Adipose tissue (tissue), 3 donors: ENCODE results near the gene PRUNE1. TPM values are rescaled to one million over a fixed set of nuclear protein-coding genes. Genes with fewer than 3 reads are reported as not detected.

Source experiments
- H3K27ac ChIP-seq: one replicate; pipeline ENCODE4 v1.5.1; 2013; ENCODE audit warnings: low read depth, low read length
- WGBS, 3 donors: extraction: QIAGEN DNeasy Blood & Tissue Kit; methylation state at CpG; one replicate each; pipeline ENCODE4 v1.1.7; 2013; 5-methylcytosine and 5-hydroxymethylcytosine counted together
- polyA plus RNA-seq, 3 donors: library from polyadenylated mRNA; stranded (reverse); fragments of 200-250 nt; gene quantifications; one replicate each; pipeline ENCODE4 v1.2.3, GENCODE V29; 2013
- donor health status: healthy with polysubstance abuse.
- donor health status: Bipolar disorder and iron deficiency.
- donor health status: healthy.

Gene PRUNE1
- polyA plus RNA-seq, 3 donors = 8.6 to 14.2 (median 9.9) TPM

DNA sequence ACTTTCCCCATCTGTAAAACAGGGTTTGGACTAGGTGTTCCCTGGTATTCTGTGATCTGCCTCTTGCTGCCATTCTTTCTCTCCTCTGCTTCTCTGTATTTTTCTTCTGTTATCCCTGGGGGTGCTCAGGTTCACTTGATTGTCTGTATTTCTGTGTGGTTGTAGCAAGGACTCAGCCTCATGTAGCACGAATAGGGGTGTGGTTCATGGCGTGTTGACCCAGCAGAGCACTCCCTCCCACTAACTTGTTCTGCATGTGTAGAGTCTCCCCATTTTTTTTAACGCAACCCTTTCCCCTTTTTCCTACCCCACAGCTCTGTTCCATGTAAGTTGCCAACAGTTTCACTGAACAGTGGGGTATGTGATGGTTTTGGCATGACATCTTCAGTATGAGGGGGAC lies 26.9 kb downstream of the PRUNE1 start:
- 84 to 92% (median 87%) methylated on average over 3 of the region's 3 CpGs for WGBS, 3 donors
- no peak overlapping the region for H3K27ac ChIP-seq

- H3K27ac ChIP-seq = no peak within 1 kb of the TSS
- WGBS, 3 donors = 45 to 68% (median 57%) methylated on average over 2 of the region's 2 CpGs
Observed at GRCh38 chr1:151036356-151036755, 28.1 kb downstream of the PRUNE1 start, which contains the start of gene BNIPL. Gene BNIPL, plus strand, starts transcription at chr1:151036586. Its CDS starts 140 bp downstream, at chr1:151036726.

DNA sequence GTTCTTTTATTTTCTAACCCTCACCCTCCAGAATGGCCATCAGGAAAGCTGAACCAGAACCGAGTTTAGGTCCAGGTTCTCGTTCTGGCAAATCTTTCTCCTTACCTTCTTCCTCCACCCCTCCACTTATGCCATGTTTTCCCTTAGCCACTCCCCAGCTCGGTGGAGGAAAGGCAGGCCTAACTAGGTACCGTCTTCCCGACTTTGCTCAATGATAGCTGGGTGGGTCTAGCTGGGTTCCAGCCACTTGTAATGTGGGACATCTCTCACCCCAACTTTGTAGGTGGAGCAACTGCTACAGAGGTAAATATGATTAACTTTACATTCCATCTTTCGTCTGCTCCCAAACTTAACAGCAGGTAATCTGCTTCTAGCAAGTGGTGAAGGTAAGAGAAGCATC lies 28.8 kb downstream of the PRUNE1 start:
- 82 to 89% (median 88%) methylated on average over 6 of the region's 6 CpGs for WGBS, 3 donors
- H3K27ac ChIP-seq = no peak overlapping the region

- no peak overlapping the region for H3K27ac ChIP-seq
- WGBS, 3 donors = 85 to 91% (median 89%) methylated on average over 3 of the region's 3 CpGs
Observed at GRCh38 chr1:151039521-151039920, 31.3 kb downstream of the PRUNE1 start.

- WGBS, 3 donors = 89 to 96% (median 92%) methylated on average over 1 of the region's 1 CpG
- H3K27ac ChIP-seq = no peak overlapping the region
Observed at GRCh38 chr1:151043163-151043562, 34.9 kb downstream of the PRUNE1 start.

DNA sequence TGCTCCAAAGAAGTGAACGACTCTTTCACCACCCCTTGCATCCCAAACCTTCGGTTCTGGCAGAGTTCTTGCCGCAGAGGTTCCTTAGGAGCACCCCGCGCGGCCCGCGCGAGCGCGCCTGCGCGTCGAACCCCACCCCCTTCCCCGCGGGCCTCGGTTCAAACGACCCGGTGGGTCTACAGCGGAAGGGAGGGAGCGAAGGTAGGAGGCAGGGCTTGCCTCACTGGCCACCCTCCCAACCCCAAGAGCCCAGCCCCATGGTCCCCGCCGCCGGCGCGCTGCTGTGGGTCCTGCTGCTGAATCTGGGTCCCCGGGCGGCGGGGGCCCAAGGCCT lies 39.3 kb downstream of the PRUNE1 start, which contains the start of gene C1orf56:
C1orf56 (plus strand) TSS at position 161 of the 334 bp plus-strand sequence; CDS start at position 258, 97 bp downstream.
- 0 to 1% (median 0%) methylated on average over 24 to 29 of the region's 29 CpGs for WGBS, 3 donors
- no peak within 1 kb of the TSS for H3K27ac ChIP-seq

DNA sequence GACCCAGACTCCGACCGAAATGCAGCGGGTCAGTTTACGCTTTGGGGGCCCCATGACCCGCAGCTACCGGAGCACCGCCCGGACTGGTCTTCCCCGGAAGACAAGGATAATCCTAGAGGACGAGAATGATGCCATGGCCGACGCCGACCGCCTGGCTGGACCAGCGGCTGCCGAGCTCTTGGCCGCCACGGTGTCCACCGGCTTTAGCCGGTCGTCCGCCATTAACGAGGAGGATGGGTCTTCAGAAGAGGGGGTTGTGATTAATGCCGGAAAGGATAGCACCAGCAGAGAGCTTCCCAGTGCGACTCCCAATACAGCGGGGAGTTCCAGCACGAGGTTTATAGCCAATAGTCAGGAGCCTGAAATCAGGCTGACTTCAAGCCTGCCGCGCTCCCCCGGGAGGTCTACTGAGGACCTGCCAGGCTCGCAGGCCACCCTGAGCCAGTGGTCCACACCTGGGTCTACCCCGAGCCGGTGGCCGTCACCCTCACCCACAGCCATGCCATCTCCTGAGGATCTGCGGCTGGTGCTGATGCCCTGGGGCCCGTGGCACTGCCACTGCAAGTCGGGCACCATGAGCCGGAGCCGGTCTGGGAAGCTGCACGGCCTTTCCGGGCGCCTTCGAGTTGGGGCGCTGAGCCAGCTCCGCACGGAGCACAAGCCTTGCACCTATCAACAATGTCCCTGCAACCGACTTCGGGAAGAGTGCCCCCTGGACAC lies 39.8 kb downstream of the PRUNE1 start:
- no peak overlapping the region for H3K27ac ChIP-seq
- 0 to 1% (median 1%) methylated on average over 48 of the region's 48 CpGs for WGBS, 3 donors

- WGBS, 3 donors = 15 to 34% (median 20%) methylated on average over 3 of the region's 3 CpGs
- H3K27ac ChIP-seq = no peak overlapping the region
Observed at GRCh38 chr1:151048645-151049032, 40.4 kb downstream of the PRUNE1 start.

DNA sequence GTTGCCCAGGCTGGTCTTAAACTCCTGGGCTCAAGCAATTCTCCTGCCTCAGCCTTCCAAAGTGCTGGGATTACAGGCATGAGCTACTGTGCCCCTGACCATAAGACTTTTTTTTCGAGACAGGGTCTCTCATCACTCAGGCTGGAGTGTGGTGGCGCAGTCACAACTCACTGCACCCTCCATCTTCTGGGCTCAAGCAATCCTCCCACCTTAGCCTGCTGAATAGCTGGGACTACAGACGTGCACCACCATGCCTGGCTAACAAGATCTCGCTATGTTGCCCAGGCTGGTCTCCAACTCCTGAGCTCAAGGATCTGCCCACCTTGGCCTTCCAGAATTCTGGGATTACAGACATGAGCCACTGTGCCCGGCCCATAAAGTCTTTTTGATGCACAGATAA lies 41.2 kb downstream of the PRUNE1 start:
- 90 to 93% (median 92%) methylated on average over 5 of the region's 5 CpGs for WGBS, 3 donors
- H3K27ac ChIP-seq = no peak overlapping the region

- 78 to 86% (median 84%) methylated on average over 2 of the region's 2 CpGs for WGBS, 3 donors
- H3K27ac ChIP-seq = no peak overlapping the region
Observed at GRCh38 chr1:151050051-151050688, 41.9 kb downstream of the PRUNE1 start.

DNA sequence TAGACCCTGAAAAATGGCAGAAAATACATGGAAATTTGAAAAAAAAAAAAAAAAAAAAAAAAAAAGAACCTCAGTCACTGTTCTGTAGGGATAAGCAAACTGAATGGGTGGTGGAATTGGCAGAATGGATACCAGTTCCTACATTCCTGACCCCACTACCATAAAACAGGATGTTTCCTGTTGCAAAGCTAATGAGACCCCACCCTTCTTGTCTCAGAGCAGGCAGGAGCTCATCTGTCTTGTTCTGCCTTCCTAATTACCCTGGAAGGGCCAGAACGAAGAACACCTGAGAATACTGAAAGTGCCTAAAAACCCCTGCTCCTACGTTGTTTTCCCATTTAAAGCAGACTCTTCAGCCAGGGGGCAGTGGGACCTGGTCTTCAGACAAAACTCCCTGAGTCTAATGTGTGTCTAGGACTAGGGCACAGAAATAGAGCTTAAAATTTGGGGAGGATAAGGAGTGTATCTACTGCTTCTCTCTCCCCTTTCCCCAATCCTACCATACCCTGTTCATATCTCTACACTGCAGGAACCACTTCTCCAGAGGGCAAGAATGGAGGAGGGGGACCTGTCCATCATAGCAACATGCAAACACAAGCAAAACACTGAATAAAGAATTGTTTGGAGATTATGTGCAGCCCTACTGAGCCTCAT lies 43.2 kb downstream of the PRUNE1 start:
- WGBS, 3 donors = 70 to 88% (median 78%) methylated on average over 2 of the region's 2 CpGs
- no peak overlapping the region for H3K27ac ChIP-seq

- no peak overlapping the region for H3K27ac ChIP-seq
- WGBS, 3 donors = 83 to 89% (median 88%) methylated on average over 4 of the region's 4 CpGs
Observed at GRCh38 chr1:151054971-151055547, 46.8 kb downstream of the PRUNE1 start.

- no peak overlapping the region for H3K27ac ChIP-seq
- 43 to 48% (median 46%) methylated on average over 2 of the region's 2 CpGs for WGBS, 3 donors
Observed at GRCh38 chr1:151055581-151055980, 47.3 kb downstream of the PRUNE1 start.

DNA sequence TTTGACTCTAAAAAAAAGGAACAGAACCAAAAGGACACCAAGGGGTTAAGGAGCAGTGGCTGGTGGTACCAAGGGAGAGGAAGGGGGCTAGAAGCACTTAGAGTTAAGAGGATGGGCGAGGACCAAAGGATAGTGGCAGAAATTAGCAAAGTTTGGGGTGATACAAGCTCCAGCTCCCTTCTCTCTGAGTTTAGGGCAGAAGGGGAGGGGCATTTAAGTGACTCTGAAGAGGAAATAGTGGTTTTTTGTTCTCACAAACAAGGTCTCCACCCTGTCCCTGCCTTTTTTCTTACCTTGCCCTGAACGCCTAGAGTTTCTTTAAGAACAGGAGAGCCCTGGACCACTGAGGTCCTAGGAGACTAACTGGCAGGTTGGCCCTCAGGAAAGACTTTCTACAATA lies 47.9 kb downstream of the PRUNE1 start:
- no peak overlapping the region for H3K27ac ChIP-seq
- 34 to 68% (median 43%) methylated on average over 2 of the region's 2 CpGs for WGBS, 3 donors

DNA sequence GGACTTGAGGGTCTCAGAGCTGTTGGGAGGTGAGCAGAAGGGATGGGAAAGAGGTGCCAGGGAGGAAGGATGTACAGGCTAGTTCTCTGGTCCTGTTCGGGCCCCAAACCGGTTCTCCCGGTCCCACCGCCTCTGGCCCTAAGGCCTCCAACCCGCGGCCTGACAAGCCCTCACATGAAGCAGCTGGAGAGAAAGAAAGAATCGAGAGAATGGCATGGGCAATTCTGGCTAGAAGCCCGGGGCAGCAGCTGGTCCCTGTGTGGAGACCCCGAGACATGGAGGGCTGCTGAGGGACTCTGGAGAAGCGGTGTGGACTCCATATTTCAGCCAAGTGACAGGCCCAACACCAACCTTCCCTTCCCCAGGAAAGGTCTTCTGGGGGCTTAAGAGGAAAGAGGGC lies 50.4 kb downstream of the PRUNE1 start:
- WGBS, 3 donors = 0 to 2% (median 1%) methylated on average over 10 of the region's 10 CpGs
- peak overlapping the region; percentile 83 for H3K27ac ChIP-seq

GRCh38 chr1:151059109-151060006 lies 51.1 kb downstream of the PRUNE1 start, which contains the start of gene CDC42SE1:
Gene CDC42SE1, minus strand, starts transcription at chr1:151059622. Its CDS starts 3,892 bp downstream, at chr1:151055730.
- WGBS, 3 donors = 0 to 1% (median 0%) methylated on average over 49 to 58 of the region's 58 CpGs
- peak within 1 kb of the TSS; percentile 83 for H3K27ac ChIP-seq

DNA sequence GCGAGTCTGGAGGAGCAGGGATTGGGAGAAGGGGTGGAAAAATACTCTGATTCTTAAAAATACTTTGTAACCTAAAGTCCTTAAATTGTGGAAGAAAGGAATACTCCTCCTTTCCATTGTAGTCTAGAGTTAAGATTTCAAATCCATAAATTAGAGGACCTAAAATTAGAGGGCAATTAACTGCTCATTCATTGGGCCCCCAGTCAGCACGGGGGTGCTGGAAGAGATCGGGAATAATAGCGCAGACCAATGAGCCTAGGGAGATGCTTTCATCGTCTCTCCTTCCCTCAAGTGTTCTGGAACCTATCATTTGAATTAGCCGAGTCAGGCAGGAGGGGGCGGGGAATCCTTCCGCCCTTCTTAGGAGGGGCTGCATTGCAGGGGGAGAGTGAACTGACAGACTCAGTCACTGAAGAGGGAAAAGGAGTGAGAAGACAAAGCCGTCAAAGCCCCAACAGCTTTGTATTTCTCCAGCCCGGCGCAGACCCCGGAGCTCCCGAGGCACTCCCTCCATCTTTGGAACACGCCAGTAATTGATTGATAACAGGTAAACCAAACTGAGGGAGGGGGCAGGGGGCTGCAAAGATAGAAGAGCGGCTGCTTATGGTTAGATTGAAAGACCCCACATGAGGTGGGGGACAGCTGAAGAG lies 51.9 kb downstream of the PRUNE1 start, which contains the start of gene MLLT11:
MLLT11 (plus strand) TSS at position 391 of the 650 bp plus-strand sequence. CDS start 6,828 bp downstream, outside the sequence.
- H3K27ac ChIP-seq = peak within 1 kb of the TSS; percentile 83
- WGBS, 3 donors = 1 to 4% (median 3%) methylated on average over 15 of the region's 15 CpGs
